Measurements from ENCODE around the gene PSMG3.

DNA sequence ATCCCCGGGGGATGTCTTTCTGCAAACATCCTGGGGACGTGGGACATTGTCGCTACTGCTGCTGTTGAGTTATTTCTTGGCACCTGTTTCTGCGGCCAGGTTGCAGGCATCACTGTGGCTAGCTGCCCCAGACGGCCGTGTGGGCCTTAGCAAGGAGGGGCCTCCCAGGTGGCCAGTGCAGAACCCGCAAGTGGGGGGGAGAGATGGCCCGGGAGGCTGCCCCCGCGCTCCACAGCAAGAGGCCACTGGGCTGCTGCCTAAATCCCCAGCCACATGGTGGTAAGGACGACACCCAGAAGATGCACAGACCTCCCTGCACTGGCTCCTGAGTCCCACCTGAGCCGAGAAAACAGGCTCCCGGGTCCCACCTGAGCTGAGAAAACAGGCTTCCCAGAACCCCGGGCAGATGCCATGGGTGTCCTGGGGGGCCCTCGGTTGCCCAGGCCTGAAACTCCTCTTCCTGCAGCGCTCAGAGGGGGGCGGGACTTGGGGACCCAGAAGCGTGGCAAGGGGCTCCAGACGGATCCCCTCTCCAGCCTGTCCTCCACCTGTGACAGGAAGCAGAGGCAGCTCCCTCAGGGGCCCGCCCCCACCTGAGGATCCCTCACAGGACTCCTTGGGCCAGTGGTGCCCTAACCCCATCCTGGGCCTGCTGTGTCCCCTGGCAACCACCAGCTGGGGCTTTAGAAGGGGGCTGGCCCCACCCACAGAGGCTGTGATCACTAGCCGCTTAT lies 40.3 kb downstream of the PSMG3 start:
- TF ChIP-seq, protein P1, sequence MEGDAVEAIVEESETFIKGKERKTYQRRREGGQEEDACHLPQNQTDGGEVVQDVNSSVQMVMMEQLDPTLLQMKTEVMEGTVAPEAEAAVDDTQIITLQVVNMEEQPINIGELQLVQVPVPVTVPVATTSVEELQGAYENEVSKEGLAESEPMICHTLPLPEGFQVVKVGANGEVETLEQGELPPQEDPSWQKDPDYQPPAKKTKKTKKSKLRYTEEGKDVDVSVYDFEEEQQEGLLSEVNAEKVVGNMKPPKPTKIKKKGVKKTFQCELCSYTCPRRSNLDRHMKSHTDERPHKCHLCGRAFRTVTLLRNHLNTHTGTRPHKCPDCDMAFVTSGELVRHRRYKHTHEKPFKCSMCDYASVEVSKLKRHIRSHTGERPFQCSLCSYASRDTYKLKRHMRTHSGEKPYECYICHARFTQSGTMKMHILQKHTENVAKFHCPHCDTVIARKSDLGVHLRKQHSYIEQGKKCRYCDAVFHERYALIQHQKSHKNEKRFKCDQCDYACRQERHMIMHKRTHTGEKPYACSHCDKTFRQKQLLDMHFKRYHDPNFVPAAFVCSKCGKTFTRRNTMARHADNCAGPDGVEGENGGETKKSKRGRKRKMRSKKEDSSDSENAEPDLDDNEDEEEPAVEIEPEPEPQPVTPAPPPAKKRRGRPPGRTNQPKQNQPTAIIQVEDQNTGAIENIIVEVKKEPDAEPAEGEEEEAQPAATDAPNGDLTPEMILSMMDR (optimal IDR thresholded peaks at IDR 0.05 in 1 of 3, IDR thresholded peaks at IDR 0.05 in 1 of 3, conservative IDR thresholded peaks at IDR 0.05 in 1 of 3; ENCODE audit: extremely low read depth in 1 of 3, insufficient read depth in 2 of 3, low read length in 3 of 3), result no peak
- TF ChIP-seq EZH2 (IDR thresholded peaks at IDR 0.05; ENCODE audit: low read length), result no peak
